GM23338 (cell line): Measurements from ENCODE around the gene DRC3. TPM values are rescaled to one million over a fixed set of nuclear protein-coding genes. Genes with fewer than 3 reads are reported as not detected.
A peak's percentile ranks its signal among the peaks of the same experiment; 100 is the strongest.

ENCODE experiments used
- ATAC-seq: fragments of 200-7000 bp; cut with Tn5 transposase; 3 replicates; pipeline ENCODE4 v1.9.1; 2020
- DNase-seq: peaks from one replicate; pipeline ENCODE4 v3.0.0-alpha.2; 2015; ENCODE audit warnings: low spot score
- H2AFZ ChIP-seq: fragments of 200-600 bp; sonication (generic); 2 replicates; pipeline ENCODE4 v1.8.0; 2016; ENCODE audit warnings: antibody characterized with exemption, mild to moderate bottlenecking, moderate library complexity
- H3F3A ChIP-seq: fragments of 200-600 bp; sonication (generic); replicated peaks from 2 replicates; pipeline ENCODE4 v1.8.0; 2017; ENCODE audit warnings: antibody characterized with exemption, mixed run types, low read depth
- H3K27ac ChIP-seq: fragments of 200-600 bp; sonication (generic); 2 replicates; pipeline ENCODE4 v1.6.1; 2016; ENCODE audit warnings: low read depth
- H3K27me3 ChIP-seq: fragments of 200-600 bp; sonication (generic); 2 replicates; pipeline ENCODE4 v1.8.0; 2016; ENCODE audit warnings: mild to moderate bottlenecking, mixed run types, moderate library complexity; ENCODE audit not compliant: insufficient read depth
- H3K36me3 ChIP-seq: fragments of 200-600 bp; sonication (generic); 2 replicates; pipeline ENCODE4 v1.8.0; 2016; ENCODE audit warnings: mild to moderate bottlenecking; ENCODE audit not compliant: insufficient read depth
- H3K4me1 ChIP-seq: fragments of 200-600 bp; sonication (generic); 2 replicates; pipeline ENCODE4 v1.8.0; 2016; ENCODE audit warnings: mild to moderate bottlenecking, moderate library complexity; ENCODE audit not compliant: insufficient read depth
- H3K4me2 ChIP-seq: fragments of 200-600 bp; sonication (generic); 2 replicates; pipeline ENCODE4 v1.7.1; 2017; ENCODE audit warnings: mixed run types
- H3K4me3 ChIP-seq: fragments of 200-600 bp; sonication (generic); 2 replicates; pipeline ENCODE4 v1.6.1; 2016; ENCODE audit warnings: mixed run types
- H3K79me2 ChIP-seq: fragments of 200-600 bp; sonication (generic); replicated peaks from 2 replicates; pipeline ENCODE4 v1.8.0; 2017; ENCODE audit warnings: mild to moderate bottlenecking; ENCODE audit not compliant: insufficient read depth
- H3K9me2 ChIP-seq: fragments of 200-600 bp; sonication (generic); 2 replicates; pipeline ENCODE4 v1.8.0; 2017; ENCODE audit not compliant: insufficient read depth
- H4K20me1 ChIP-seq: fragments of 200-600 bp; sonication (generic); replicated peaks from 2 replicates; pipeline ENCODE4 v1.8.0; 2017; ENCODE audit warnings: mild to moderate bottlenecking; ENCODE audit not compliant: insufficient read depth
- H3K27ac Mint-ChIP-seq: 2 replicates; pipeline ENCODE4 v1.8.0; 2020; ENCODE audit warnings: inconsistent platforms, mild to moderate bottlenecking, moderate library complexity, mixed read lengths
- H3K27me3 Mint-ChIP-seq: 3 replicates; pipeline ENCODE4 v1.8.0; 2022; ENCODE audit warnings: low read depth, mild to moderate bottlenecking, moderate library complexity, mixed read lengths, inconsistent platforms; ENCODE audit not compliant: insufficient read depth, poor library complexity
- H3K36me3 Mint-ChIP-seq: 3 replicates; pipeline ENCODE4 v1.8.0; 2021; ENCODE audit warnings: low read depth, mild to moderate bottlenecking, inconsistent platforms, moderate library complexity, mixed read lengths
- H3K4me1 Mint-ChIP-seq: 3 replicates; pipeline ENCODE4 v1.8.0; 2020; ENCODE audit warnings: mild to moderate bottlenecking, inconsistent platforms, mixed read lengths
- H3K4me3 Mint-ChIP-seq: 3 replicates; pipeline ENCODE4 v1.8.0; 2021; ENCODE audit warnings: moderate library complexity, mild to moderate bottlenecking, inconsistent platforms, mixed read lengths
- H3K9me3 Mint-ChIP-seq: 3 replicates; pipeline ENCODE4 v1.8.0; 2020; ENCODE audit warnings: moderate library complexity, mild to moderate bottlenecking, inconsistent platforms, mixed read lengths
- EZH2 ChIP-seq: fragments of 200-600 bp; sonication (generic); IDR thresholded peaks from one replicate; pipeline ENCODE4 v1.8.0; 2017; ENCODE audit warnings: antibody characterized with exemption, mild to moderate bottlenecking, low read depth; ENCODE audit not compliant: unreplicated experiment
- EZH2phosphoT487 ChIP-seq: fragments of 200-600 bp; sonication (generic); IDR thresholded peaks from one replicate; pipeline ENCODE4 v1.8.1; 2018; ENCODE audit warnings: antibody characterized with exemption; ENCODE audit not compliant: unreplicated experiment
- NANOG ChIP-seq: IDR thresholded peaks from 2 replicates; pipeline ENCODE4 v1.6.1; 2016; ENCODE audit warnings: antibody characterized with exemption, borderline replicate concordance
- POLR2AphosphoS5 ChIP-seq: IDR thresholded peaks from 2 replicates; pipeline ENCODE4 v1.6.1; 2016; ENCODE audit warnings: antibody characterized with exemption, low read depth
- STAT1 ChIP-seq: IDR thresholded peaks from one replicate; pipeline ENCODE4 v1.6.1; 2016; ENCODE audit warnings: antibody characterized with exemption; ENCODE audit not compliant: unreplicated experiment
- ZNF462 ChIP-seq: fragments of 250-450 bp; sonication (Bioruptor Pico); IDR thresholded peaks from 2 replicates; pipeline ENCODE4 v1.5.0; 2020; ENCODE audit warnings: mild to moderate bottlenecking, moderate library complexity
- polyA plus RNA-seq: library from polyadenylated mRNA; unstranded; fragments of >200 nt; fragmentation: Nextera tagmentation; extraction: Ambion mirVana; gene quantifications from 2 replicates; pipeline ENCODE4 v1.2.1, GENCODE V29; 2016
- total RNA-seq: library from RNA; depleted of rRNA; stranded (reverse); fragments of >200 nt; shearing (Covaris generic); gene quantifications from 2 replicates; pipeline ENCODE4 v1.2.3, GENCODE V29; 2014

The DRC3 gene
- total and polyA plus RNA-seq, 2 experiments from 2014 or later: 1.1 TPM; not detected in 1

GRCh38 chr17:17976931-17977570, 4.4 kb downstream of the DRC3 start:
- no peaks in the 10 kb centered on the region for H3K4me1 Mint-ChIP-seq
- H3K27ac Mint-ChIP-seq: no peak overlapping the region
- H3K27me3 Mint-ChIP-seq: peaks cover 7% of the 10 kb centered on the region
- no peaks in the 10 kb centered on the region for H4K20me1 ChIP-seq
- no peaks in the 10 kb centered on the region for H3K9me3 Mint-ChIP-seq
- ATAC-seq: no peak
- H3K36me3 ChIP-seq: no peaks in the 10 kb centered on the region
- H3K4me2 ChIP-seq: no peak overlapping the region
- no peaks in the 10 kb centered on the region for H3K79me2 ChIP-seq
- H3K27ac ChIP-seq: no peak overlapping the region
- DNase-seq: no peak
- no peak overlapping the region for H2AFZ ChIP-seq
- H3K4me3 ChIP-seq: no peak overlapping the region
- no peaks in the 10 kb centered on the region for H3K36me3 Mint-ChIP-seq
- H3K9me2 ChIP-seq: no peaks in the 10 kb centered on the region
- H3K4me3 Mint-ChIP-seq: no peak overlapping the region
- H3K4me1 ChIP-seq: no peaks in the 10 kb centered on the region
- no peak for TF ChIP-seq POLR2AphosphoS5
- TF ChIP-seq NANOG: no peak
- H3F3A ChIP-seq: no peaks in the 10 kb centered on the region
- no peaks in the 10 kb centered on the region for H3K27me3 ChIP-seq

- Mint-ChIP-seq H3K27ac (no peak overlapping the region), H3K27me3 (peaks cover 3% of the 10 kb centered on the region), H3K4me1 (no peaks in the 10 kb centered on the region), H3K9me3 (no peaks in the 10 kb centered on the region), H3K36me3 (no peaks in the 10 kb centered on the region), H3K4me3 (no peak overlapping the region; the same call in 2 of the 3 replicates)
- H3K79me2 ChIP-seq: no peaks in the 10 kb centered on the region
- no peak overlapping the region for H3K27ac ChIP-seq
- H3K36me3 ChIP-seq: no peaks in the 10 kb centered on the region
- DNase-seq (no peak), ATAC-seq (peak; percentile 32; the same call in 1 of the 3 replicates)
- H3K4me1 ChIP-seq: no peaks in the 10 kb centered on the region
- H3K9me2 ChIP-seq: no peaks in the 10 kb centered on the region
- no peaks in the 10 kb centered on the region for H3F3A ChIP-seq
- no peaks in the 10 kb centered on the region for H3K27me3 ChIP-seq
- H3K4me3 ChIP-seq: no peak overlapping the region
- no peak for TF ChIP-seq ZNF462 (CRISPR knock-in tag)
- TF ChIP-seq EZH2: no peak
- no peak for TF ChIP-seq STAT1
- no peak for TF ChIP-seq EZH2phosphoT487
- no peak overlapping the region for H3K4me2 ChIP-seq
- no peaks in the 10 kb centered on the region for H4K20me1 ChIP-seq
- no peak overlapping the region for H2AFZ ChIP-seq
Observed at GRCh38 chr17:17978481-17979424, 6.1 kb downstream of the DRC3 start.
